ENCODE results near the gene NOSIP. TPM values are rescaled to one million over a fixed set of nuclear protein-coding genes. Genes with fewer than 3 reads are reported as not detected.
A peak's percentile ranks its signal among the peaks of the same experiment; 100 is the strongest.

Gene NOSIP
- total RNA-seq, 6 donors from 2014 or later: 30.3 to 72.3 (median 57.9) TPM

DNA sequence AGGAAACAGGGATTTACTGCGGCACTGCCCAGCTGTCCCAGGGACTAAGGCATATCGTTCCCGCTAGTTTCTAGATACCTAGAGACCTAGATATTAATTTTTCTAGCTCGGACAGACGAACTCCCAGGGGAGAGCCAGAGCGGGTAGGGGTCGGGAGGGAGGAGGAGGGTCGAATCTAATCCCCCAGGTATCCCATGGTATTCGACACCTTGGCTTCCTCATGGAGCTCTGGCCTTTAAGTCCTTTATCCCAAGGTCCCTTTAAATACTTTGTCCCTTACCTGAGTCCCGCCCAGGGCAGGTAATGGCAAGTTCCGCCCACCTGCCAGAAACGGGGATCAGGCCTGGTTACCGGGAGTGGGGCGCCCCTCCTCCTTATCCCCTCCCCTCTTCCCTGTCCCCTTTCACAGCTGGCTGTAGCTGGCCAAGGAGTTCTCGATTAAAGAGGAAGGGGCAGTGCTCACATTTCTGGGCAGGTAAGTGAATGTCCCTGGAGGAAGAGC, 702 bp upstream of the NOSIP start, which contains the start of gene PRRG2:
Gene PRRG2, plus strand, starts transcription at position 310 of the 502 bp plus-strand sequence. CDS start 1,904 bp downstream, outside the sequence.
- peak within 1 kb of the TSS; percentile 60 to 80 (median 70) for H3K4me3 ChIP-seq
- H3K27me3 ChIP-seq: no peaks in the 10 kb centered on the region
- TF ChIP-seq EP300 (IDR thresholded peaks at IDR 0.05) (no peak), POLR2AphosphoS5 (IDR thresholded peaks at IDR 0.05) (peak in 1 of 2 donors; percentile 8), POLR2A (IDR thresholded peaks at IDR 0.05) (peak in 1 of 4 donors; percentile 19)
- TF ChIP-seq, protein P1, sequence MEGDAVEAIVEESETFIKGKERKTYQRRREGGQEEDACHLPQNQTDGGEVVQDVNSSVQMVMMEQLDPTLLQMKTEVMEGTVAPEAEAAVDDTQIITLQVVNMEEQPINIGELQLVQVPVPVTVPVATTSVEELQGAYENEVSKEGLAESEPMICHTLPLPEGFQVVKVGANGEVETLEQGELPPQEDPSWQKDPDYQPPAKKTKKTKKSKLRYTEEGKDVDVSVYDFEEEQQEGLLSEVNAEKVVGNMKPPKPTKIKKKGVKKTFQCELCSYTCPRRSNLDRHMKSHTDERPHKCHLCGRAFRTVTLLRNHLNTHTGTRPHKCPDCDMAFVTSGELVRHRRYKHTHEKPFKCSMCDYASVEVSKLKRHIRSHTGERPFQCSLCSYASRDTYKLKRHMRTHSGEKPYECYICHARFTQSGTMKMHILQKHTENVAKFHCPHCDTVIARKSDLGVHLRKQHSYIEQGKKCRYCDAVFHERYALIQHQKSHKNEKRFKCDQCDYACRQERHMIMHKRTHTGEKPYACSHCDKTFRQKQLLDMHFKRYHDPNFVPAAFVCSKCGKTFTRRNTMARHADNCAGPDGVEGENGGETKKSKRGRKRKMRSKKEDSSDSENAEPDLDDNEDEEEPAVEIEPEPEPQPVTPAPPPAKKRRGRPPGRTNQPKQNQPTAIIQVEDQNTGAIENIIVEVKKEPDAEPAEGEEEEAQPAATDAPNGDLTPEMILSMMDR (IDR thresholded peaks at IDR 0.05): no peak
- DNase-seq (peak in 1 of 2 donors; percentile 71), ATAC-seq (ENCODE audit: low FRiP score in 2 of 2) (peak; percentile 21 to 80)
- H3K36me3 ChIP-seq: peaks cover 0 to 4% (median 4%) of the 10 kb centered on the region in 4 donors
- H3K4me1 ChIP-seq: peaks cover 17 to 29% (median 20%) of the 10 kb centered on the region in 4 donors
- WGBS, 2 donors: 32 to 41% methylated on average over 15 of the region's 15 CpGs
- H3K9me3 ChIP-seq: no peaks in the 10 kb centered on the region
- H3K27ac ChIP-seq: peak within 1 kb of the TSS; percentile 74 to 87 (median 82)

DNA sequence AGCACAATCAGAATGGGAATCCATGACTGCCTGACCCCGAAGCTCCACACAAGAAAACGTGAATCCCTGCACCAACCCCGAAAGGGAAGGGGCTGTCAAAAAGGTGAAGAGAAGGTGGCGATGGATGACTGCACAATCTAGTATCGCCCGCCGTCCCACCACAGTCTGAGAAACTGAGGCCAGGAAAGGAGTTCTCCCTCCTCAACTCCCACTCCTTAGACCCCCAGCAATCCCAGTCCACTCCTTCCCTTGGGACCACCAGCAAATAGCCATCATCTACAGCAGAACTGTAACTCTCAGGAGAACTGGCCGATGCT, 451 bp downstream of the NOSIP start:
- no peaks in the 10 kb centered on the region for H3K9me3 ChIP-seq
- peaks cover 3 to 15% (median 10%) of the 10 kb centered on the region in 4 donors for H3K36me3 ChIP-seq
- TF ChIP-seq POLR2AphosphoS5 (IDR thresholded peaks at IDR 0.05) (no peak), EP300 (IDR thresholded peaks at IDR 0.05) (no peak), POLR2A (IDR thresholded peaks at IDR 0.05) (no peak)
- TF ChIP-seq, protein P1 (IDR thresholded peaks at IDR 0.05): no peak
- H3K27me3 ChIP-seq: no peaks in the 10 kb centered on the region
- H3K4me1 ChIP-seq: peaks cover 17 to 29% (median 20%) of the 10 kb centered on the region in 4 donors
- ATAC-seq (ENCODE audit: low FRiP score in 2 of 2): no peak
- DNase-seq: no peak
- peak overlapping the region; percentile 74 to 87 (median 82) for H3K27ac ChIP-seq
- WGBS, 2 donors: 1% methylated on average over 8 of the region's 8 CpGs
- peak overlapping the region; percentile 60 to 80 (median 70) for H3K4me3 ChIP-seq

GRCh38 chr19:49579193-49579592, 1.2 kb downstream of the NOSIP start:
- H3K4me1 ChIP-seq: peaks cover 17 to 29% (median 20%) of the 10 kb centered on the region in 4 donors
- no peak for ATAC-seq (ENCODE audit: low FRiP score in 2 of 2)
- DNase-seq: no peak
- H3K36me3 ChIP-seq: peaks cover 3 to 18% (median 12%) of the 10 kb centered on the region in 4 donors
- no peaks in the 10 kb centered on the region for H3K9me3 ChIP-seq
- WGBS, 2 donors: 72 to 82% methylated on average over 4 of the region's 4 CpGs
- no peak for TF ChIP-seq EP300 (IDR thresholded peaks at IDR 0.05)
- TF ChIP-seq POLR2A (IDR thresholded peaks at IDR 0.05): no peak
- TF ChIP-seq POLR2AphosphoS5 (IDR thresholded peaks at IDR 0.05): no peak
- TF ChIP-seq, protein P1 (IDR thresholded peaks at IDR 0.05): no peak
- no peaks in the 10 kb centered on the region for H3K27me3 ChIP-seq
- no peak overlapping the region for H3K27ac ChIP-seq
- H3K4me3 ChIP-seq: peak overlapping the region in 2 of 4 donors; percentile 80

- no peaks in the 10 kb centered on the region for H3K27me3 ChIP-seq
- TF ChIP-seq POLR2A (IDR thresholded peaks at IDR 0.05) (no peak), POLR2AphosphoS5 (IDR thresholded peaks at IDR 0.05) (no peak), EP300 (IDR thresholded peaks at IDR 0.05) (no peak)
- TF ChIP-seq, protein P1 (IDR thresholded peaks at IDR 0.05): no peak
- H3K4me1 ChIP-seq: peaks cover 13 to 20% (median 18%) of the 10 kb centered on the region in 4 donors
- H3K9me3 ChIP-seq: no peaks in the 10 kb centered on the region
- H3K27ac ChIP-seq: no peak overlapping the region
- WGBS, 2 donors: 88 to 94% methylated on average over 2 of the region's 2 CpGs
- ATAC-seq (ENCODE audit: low FRiP score in 2 of 2): no peak
- no peak for DNase-seq
- no peak overlapping the region for H3K4me3 ChIP-seq
- peaks cover 3 to 22% (median 14%) of the 10 kb centered on the region in 4 donors for H3K36me3 ChIP-seq
Measured at GRCh38 chr19:49574206-49574755, 6.1 kb downstream of the NOSIP start.

Data from upper lobe of left lung (tissue), 6 donors.